DND-41 (cell line): Measurements from ENCODE around the gene IQCM.
"Not testable (repeated sequence)": the region's sequence is repeated elsewhere in the genome, so short reads cannot be mapped to it uniquely, and the experiment has no call there.

Source experiments
- ATAC-seq: fragments of 200-7000 bp; cut with Tn5 transposase; 3 replicates; pipeline ENCODE4 v1.9.1; 2021; ENCODE audit warnings: low read depth; ENCODE audit not compliant: insufficient read depth
- DNase-seq: peaks from one replicate; pipeline ENCODE4 v3.0.0-alpha.2; 2020
- H2AFZ ChIP-seq: 2 replicates; pipeline ENCODE4 v1.6.0; 2012; ENCODE audit warnings: low read depth, low read length
- H3K27ac ChIP-seq: 2 replicates; pipeline ENCODE4 v1.5.1; 2012; ENCODE audit warnings: low read length, inconsistent platforms
- H3K27me3 ChIP-seq: fragments of 200-600 bp; sonication (generic); 2 replicates; pipeline ENCODE4 v1.6.0; 2012; ENCODE audit warnings: low read length, mild to moderate bottlenecking, inconsistent platforms; ENCODE audit not compliant: insufficient read depth, poor library complexity
- H3K36me3 ChIP-seq: 2 replicates; pipeline ENCODE4 v1.5.1; 2012; ENCODE audit warnings: low read length, inconsistent platforms; ENCODE audit not compliant: insufficient read depth
- H3K4me1 ChIP-seq: 2 replicates; pipeline ENCODE4 v1.5.1; 2012; ENCODE audit warnings: mild to moderate bottlenecking, low read length; ENCODE audit not compliant: insufficient read depth
- H3K4me2 ChIP-seq: 2 replicates; pipeline ENCODE4 v1.6.0; 2012; ENCODE audit warnings: mild to moderate bottlenecking, moderate library complexity, low read length, inconsistent platforms; ENCODE audit not compliant: insufficient read depth
- H3K4me3 ChIP-seq, 2 experiments: fragments of 200-600 bp in 1 of 2; shearing (Covaris generic) in 1 of 2; 2 replicates each; pipeline ENCODE4 v1.5.1; 2012 to 2016; ENCODE audit warnings: inconsistent platforms in 2 of 2, low read length in 2 of 2, mild to moderate bottlenecking in 2 of 2, low read depth in 1 of 2, moderate library complexity in 1 of 2
- H3K79me2 ChIP-seq: 2 replicates; pipeline ENCODE4 v1.6.0; 2012; ENCODE audit warnings: low read length, inconsistent platforms; ENCODE audit not compliant: insufficient read depth
- H3K9ac ChIP-seq: 2 replicates; pipeline ENCODE4 v1.6.0; 2012; ENCODE audit warnings: low read depth, mild to moderate bottlenecking, inconsistent platforms, low read length, moderate library complexity
- H3K9me3 ChIP-seq: 2 replicates; pipeline ENCODE4 v1.5.1; 2012; ENCODE audit warnings: low read length, moderate library complexity, mild to moderate bottlenecking, inconsistent platforms; ENCODE audit not compliant: insufficient read depth, severe bottlenecking
- H4K20me1 ChIP-seq: 2 replicates; pipeline ENCODE4 v1.6.0; 2012; ENCODE audit warnings: low read length; ENCODE audit not compliant: insufficient read depth
- CTCF ChIP-seq: IDR thresholded peaks from 2 replicates; pipeline ENCODE4 v1.5.1; 2012; ENCODE audit warnings: borderline replicate concordance, low read length, moderate library complexity, mild to moderate bottlenecking; ENCODE audit not compliant: poor library complexity, severe bottlenecking; ENCODE audit errors: extremely low read depth
- EZH2 ChIP-seq: IDR thresholded peaks from 3 replicates; pipeline ENCODE4 v1.6.1; 2012; ENCODE audit warnings: borderline replicate concordance, low read depth, mild to moderate bottlenecking, moderate library complexity, low read length, inconsistent platforms; ENCODE audit not compliant: severe bottlenecking

Gene IQCM

DNA sequence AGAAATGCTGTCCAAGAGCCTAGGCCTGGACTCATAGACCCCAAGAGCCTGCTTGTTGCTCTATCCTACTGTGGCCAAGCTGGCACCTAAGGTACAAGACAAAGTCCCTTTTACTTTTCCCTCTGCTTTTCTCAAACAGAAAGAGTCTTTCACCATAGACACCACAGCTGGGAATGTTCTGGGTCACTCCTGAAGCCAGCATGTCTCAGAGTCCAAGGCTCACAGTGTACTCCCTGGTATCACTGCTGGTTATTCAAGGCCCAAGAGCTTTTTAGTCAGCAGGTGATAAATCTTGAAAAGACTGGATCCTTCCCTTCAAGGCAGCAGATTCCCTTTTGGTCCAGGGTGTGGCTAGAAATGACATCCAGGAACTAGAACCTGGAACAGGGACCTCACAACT, 328.8 kb downstream of the IQCM start:
- Histone ChIP-seq H3K36me3 (no peaks in the 10 kb centered on the region), H3K27me3 (no peaks in the 10 kb centered on the region), H3K4me2 (no peak overlapping the region), H3K4me3 (no peak overlapping the region), H3K9ac (no peak overlapping the region), H3K79me2 (no peaks in the 10 kb centered on the region), H3K27ac (no peak overlapping the region), H3K4me1 (no peaks in the 10 kb centered on the region), H4K20me1 (no peaks in the 10 kb centered on the region), H2AFZ (no peak overlapping the region), H3K9me3 (no peaks in the 10 kb centered on the region)
- DNase-seq = no peak
- no peak for ATAC-seq
- TF ChIP-seq EZH2 = no peak
- TF ChIP-seq CTCF = no peak

- not testable (repeated sequence) for H3K27ac ChIP-seq, H3K4me2 ChIP-seq, H3K9ac ChIP-seq, ATAC-seq, DNase-seq, H3K4me1 ChIP-seq, H3K27me3 ChIP-seq, H3K36me3 ChIP-seq, H3K4me3 ChIP-seq, H3K79me2 ChIP-seq, H3K9me3 ChIP-seq, H2AFZ ChIP-seq, H4K20me1 ChIP-seq
These were observed 347.0 kb downstream of the IQCM start for GRCh38 chr4:149468669-149469068.

DNA sequence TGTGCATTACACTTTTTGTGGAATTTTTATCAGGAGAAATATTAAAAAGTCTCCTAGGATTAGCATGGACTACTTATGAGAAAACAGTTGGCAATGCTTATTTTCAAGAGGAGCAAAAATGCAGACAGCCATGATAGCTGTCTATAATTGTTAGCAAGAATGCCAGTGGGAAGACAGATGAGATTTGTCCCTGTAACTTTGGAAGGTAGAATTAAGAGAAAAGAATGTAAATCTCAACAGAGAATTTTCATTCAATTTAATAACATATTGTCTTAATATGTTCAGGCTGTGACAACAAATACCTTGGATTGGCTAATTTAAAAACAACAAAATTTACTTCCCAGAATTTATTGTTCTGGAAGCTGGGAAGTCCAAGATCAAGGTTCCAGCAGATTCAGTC, 349.2 kb downstream of the IQCM start:
- TF ChIP-seq CTCF = no peak
- no peak for TF ChIP-seq EZH2
- no peaks in the 10 kb centered on the region for H3K79me2 ChIP-seq
- ATAC-seq = no peak

GRCh38 chr4:149465955-149466354, 349.7 kb downstream of the IQCM start:
- Histone ChIP-seq H4K20me1 (no peaks in the 10 kb centered on the region), H3K4me3 (no peak overlapping the region), H3K9ac (no peak overlapping the region), H3K9me3 (no peaks in the 10 kb centered on the region), H3K27ac (no peak overlapping the region), H3K4me2 (no peak overlapping the region), H3K27me3 (no peaks in the 10 kb centered on the region), H3K79me2 (no peaks in the 10 kb centered on the region), H3K4me1 (no peaks in the 10 kb centered on the region), H2AFZ (no peak overlapping the region), H3K36me3 (no peaks in the 10 kb centered on the region)
- DNase-seq = no peak
- no peak for ATAC-seq
- TF ChIP-seq CTCF (no peak), EZH2 (no peak)

More for the DNA sequence above, 349.2 kb downstream of the IQCM start:
- Histone ChIP-seq H3K4me1 (no peaks in the 10 kb centered on the region), H3K27me3 (no peaks in the 10 kb centered on the region), H3K9ac (no peak overlapping the region), H3K9me3 (no peaks in the 10 kb centered on the region), H2AFZ (no peak overlapping the region), H4K20me1 (no peaks in the 10 kb centered on the region), H3K4me2 (no peak overlapping the region), H3K36me3 (no peaks in the 10 kb centered on the region), H3K4me3 (no peak overlapping the region), H3K27ac (no peak overlapping the region)
- DNase-seq = no peak
